ENCODE data around the gene MSH2.

GRCh38 chr2:47510745-47511144, 107.8 kb downstream of the MSH2 start:
- TF ChIP-seq POLR2A (IDR thresholded peaks at IDR 0.05; ENCODE audit: low read length) (no peak), GATA1 (IDR thresholded peaks at IDR 0.05; ENCODE audit: low read depth, low read length) (no peak)

Data from erythroblast (primary cell).